ENCODE data around the gene ZFP69.
A peak's percentile ranks its signal among the peaks of the same experiment; 100 is the strongest.

DNA sequence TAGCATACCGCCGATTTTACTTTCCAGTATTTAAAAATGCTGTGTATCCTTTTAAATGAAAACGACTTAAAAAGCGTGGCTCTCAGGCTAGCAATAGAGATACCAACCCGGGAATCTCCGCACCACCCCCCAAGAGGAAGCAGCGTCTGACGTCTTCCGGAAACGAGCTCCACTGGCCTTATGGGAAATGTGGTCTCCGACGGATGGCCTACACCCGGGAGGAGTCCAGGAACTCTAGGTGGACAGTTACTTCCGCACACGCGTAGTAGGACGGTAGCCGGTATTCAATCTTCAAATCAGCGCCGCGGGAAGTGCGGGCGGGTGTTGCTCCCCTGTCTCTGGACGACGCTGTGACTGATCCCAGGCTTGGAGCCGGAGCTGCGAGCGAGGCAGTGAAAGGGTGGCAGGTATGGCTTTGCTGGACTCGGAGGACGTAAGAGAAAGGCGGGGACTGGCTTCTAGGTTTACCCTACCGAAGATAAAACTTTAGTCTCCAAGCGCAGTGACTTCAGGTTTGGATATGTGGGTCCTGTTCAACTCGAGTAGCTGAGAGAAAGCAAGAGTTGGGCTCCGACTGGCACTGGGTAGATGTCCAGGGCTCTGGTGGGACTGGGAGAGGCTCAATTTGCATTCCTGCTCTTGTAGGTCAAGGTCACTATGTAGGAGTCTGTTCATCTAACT is 54.4 kb downstream of the ZFP69 start, which contains the start of gene ZNF684:
- TF ChIP-seq FOSL1 (IDR thresholded peaks at IDR 0.05; ENCODE audit: low read depth) (no peak), EZH2 (IDR thresholded peaks at IDR 0.05) (no peak), POLR2A (IDR thresholded peaks at IDR 0.05; ENCODE audit: borderline replicate concordance, extremely low read depth, insufficient read depth, insufficient read length) (peak; percentile 82), POLR2AphosphoS5 (IDR thresholded peaks at IDR 0.05; ENCODE audit: low read depth, low read length) (peak; percentile 86), RAD21 (IDR thresholded peaks at IDR 0.05; ENCODE audit: low read depth) (no peak), SIN3A (IDR thresholded peaks at IDR 0.05; ENCODE audit: low read depth) (peak; percentile 92), ELF1 (IDR thresholded peaks at IDR 0.05; ENCODE audit: borderline replicate concordance, low read depth) (peak; percentile 89), JUND (IDR thresholded peaks at IDR 0.05) (no peak)
- TF ChIP-seq, protein P1, sequence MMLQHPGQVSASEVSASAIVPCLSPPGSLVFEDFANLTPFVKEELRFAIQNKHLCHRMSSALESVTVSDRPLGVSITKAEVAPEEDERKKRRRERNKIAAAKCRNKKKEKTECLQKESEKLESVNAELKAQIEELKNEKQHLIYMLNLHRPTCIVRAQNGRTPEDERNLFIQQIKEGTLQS (IDR thresholded peaks at IDR 0.05) = no peak
- TF ChIP-seq, protein P2, sequence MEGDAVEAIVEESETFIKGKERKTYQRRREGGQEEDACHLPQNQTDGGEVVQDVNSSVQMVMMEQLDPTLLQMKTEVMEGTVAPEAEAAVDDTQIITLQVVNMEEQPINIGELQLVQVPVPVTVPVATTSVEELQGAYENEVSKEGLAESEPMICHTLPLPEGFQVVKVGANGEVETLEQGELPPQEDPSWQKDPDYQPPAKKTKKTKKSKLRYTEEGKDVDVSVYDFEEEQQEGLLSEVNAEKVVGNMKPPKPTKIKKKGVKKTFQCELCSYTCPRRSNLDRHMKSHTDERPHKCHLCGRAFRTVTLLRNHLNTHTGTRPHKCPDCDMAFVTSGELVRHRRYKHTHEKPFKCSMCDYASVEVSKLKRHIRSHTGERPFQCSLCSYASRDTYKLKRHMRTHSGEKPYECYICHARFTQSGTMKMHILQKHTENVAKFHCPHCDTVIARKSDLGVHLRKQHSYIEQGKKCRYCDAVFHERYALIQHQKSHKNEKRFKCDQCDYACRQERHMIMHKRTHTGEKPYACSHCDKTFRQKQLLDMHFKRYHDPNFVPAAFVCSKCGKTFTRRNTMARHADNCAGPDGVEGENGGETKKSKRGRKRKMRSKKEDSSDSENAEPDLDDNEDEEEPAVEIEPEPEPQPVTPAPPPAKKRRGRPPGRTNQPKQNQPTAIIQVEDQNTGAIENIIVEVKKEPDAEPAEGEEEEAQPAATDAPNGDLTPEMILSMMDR (IDR thresholded peaks at IDR 0.05 in 2 of 3, conservative IDR thresholded peaks at IDR 0.05 in 1 of 3; ENCODE audit: borderline replicate concordance in 1 of 3, insufficient read depth in 1 of 3, low read depth in 2 of 3, low read length in 2 of 3) = no peak
- TF ChIP-seq, protein P3, sequence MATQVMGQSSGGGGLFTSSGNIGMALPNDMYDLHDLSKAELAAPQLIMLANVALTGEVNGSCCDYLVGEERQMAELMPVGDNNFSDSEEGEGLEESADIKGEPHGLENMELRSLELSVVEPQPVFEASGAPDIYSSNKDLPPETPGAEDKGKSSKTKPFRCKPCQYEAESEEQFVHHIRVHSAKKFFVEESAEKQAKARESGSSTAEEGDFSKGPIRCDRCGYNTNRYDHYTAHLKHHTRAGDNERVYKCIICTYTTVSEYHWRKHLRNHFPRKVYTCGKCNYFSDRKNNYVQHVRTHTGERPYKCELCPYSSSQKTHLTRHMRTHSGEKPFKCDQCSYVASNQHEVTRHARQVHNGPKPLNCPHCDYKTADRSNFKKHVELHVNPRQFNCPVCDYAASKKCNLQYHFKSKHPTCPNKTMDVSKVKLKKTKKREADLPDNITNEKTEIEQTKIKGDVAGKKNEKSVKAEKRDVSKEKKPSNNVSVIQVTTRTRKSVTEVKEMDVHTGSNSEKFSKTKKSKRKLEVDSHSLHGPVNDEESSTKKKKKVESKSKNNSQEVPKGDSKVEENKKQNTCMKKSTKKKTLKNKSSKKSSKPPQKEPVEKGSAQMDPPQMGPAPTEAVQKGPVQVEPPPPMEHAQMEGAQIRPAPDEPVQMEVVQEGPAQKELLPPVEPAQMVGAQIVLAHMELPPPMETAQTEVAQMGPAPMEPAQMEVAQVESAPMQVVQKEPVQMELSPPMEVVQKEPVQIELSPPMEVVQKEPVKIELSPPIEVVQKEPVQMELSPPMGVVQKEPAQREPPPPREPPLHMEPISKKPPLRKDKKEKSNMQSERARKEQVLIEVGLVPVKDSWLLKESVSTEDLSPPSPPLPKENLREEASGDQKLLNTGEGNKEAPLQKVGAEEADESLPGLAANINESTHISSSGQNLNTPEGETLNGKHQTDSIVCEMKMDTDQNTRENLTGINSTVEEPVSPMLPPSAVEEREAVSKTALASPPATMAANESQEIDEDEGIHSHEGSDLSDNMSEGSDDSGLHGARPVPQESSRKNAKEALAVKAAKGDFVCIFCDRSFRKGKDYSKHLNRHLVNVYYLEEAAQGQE (IDR thresholded peaks at IDR 0.05; ENCODE audit: low read depth) = no peak
